ENCODE measurements around the gene SLC37A2.

DNA sequence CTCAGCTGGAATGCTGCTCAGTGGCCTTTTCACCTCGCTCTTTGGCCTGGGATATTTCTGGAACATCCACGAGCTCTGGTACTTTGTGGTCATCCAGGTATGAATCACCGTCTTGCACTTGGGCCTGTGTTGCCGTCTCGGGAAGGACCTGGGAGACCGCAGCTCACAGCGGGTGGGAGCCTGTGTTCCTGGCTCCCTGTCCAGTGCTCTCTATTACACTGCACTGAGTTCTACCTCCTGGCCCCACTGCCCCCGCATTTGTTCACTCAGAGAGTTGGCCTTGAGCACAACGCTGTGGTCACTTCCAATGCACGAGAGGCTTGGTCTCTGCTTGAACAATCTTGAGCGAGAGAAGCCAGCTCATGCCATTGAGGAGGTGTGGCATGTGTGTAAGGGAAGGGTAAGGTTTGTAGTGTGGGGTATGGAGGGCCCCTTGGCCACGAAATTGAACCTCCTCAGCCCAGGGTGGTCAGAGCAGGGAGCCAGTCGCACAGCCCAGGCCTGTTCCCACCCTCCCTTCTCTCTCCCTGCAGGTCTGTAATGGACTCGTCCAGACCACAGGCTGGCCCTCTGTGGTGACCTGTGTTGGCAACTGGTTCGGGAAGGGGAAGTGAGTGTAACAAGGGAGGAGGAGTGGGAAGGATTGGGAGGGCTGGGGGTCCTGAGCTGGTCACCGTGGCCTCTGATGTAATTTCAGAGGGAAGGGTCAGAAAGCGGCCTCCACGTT lies 16.2 kb downstream of the SLC37A2 start:
- TF ChIP-seq, protein P1, sequence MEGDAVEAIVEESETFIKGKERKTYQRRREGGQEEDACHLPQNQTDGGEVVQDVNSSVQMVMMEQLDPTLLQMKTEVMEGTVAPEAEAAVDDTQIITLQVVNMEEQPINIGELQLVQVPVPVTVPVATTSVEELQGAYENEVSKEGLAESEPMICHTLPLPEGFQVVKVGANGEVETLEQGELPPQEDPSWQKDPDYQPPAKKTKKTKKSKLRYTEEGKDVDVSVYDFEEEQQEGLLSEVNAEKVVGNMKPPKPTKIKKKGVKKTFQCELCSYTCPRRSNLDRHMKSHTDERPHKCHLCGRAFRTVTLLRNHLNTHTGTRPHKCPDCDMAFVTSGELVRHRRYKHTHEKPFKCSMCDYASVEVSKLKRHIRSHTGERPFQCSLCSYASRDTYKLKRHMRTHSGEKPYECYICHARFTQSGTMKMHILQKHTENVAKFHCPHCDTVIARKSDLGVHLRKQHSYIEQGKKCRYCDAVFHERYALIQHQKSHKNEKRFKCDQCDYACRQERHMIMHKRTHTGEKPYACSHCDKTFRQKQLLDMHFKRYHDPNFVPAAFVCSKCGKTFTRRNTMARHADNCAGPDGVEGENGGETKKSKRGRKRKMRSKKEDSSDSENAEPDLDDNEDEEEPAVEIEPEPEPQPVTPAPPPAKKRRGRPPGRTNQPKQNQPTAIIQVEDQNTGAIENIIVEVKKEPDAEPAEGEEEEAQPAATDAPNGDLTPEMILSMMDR (IDR thresholded peaks at IDR 0.05) = no peak
- no peak for TF ChIP-seq ZFX (IDR thresholded peaks at IDR 0.05; ENCODE audit: borderline replicate concordance)

All from 22Rv1 (cell line).